SU-DHL-6 (cell line): ENCODE results near the gene NAV2.

Source experiments
- H2AFZ ChIP-seq: fragments of 200-600 bp; sonication (generic); 2 replicates; pipeline ENCODE4 v1.6.1; 2014; ENCODE audit warnings: low read depth, mild to moderate bottlenecking, moderate library complexity, mixed read lengths, antibody characterized with exemption, low read length; ENCODE audit not compliant: severe bottlenecking
- H3F3A ChIP-seq: fragments of 200-600 bp; shearing (Covaris generic); 2 replicates; pipeline ENCODE4 v1.6.0; 2016; ENCODE audit warnings: antibody characterized with exemption, mild to moderate bottlenecking; ENCODE audit not compliant: insufficient read depth
- H3K27ac ChIP-seq: fragments of 200-600 bp; sonication (generic); 2 replicates; pipeline ENCODE4 v1.5.1; 2016; ENCODE audit warnings: low read depth, mild to moderate bottlenecking, low read length, moderate library complexity, mixed read lengths
- H3K27me3 ChIP-seq: fragments of 200-600 bp; sonication (generic), shearing (Covaris generic); 2 replicates; pipeline ENCODE4 v1.6.0; 2014; ENCODE audit warnings: mild to moderate bottlenecking, low read length
- H3K36me3 ChIP-seq: fragments of 200-600 bp; sonication (generic); 2 replicates; pipeline ENCODE4 v1.6.1; 2014; ENCODE audit warnings: mild to moderate bottlenecking, low read length, mixed read lengths
- H3K4me2 ChIP-seq: fragments of 300-600, 200-600 bp; shearing (Covaris generic), sonication (generic); 2 replicates; pipeline ENCODE4 v1.6.0; 2014; ENCODE audit warnings: low read length, low read depth, mild to moderate bottlenecking; ENCODE audit not compliant: poor library complexity, severe bottlenecking
- H3K4me3 ChIP-seq: fragments of 200-600 bp; sonication (generic); 2 replicates; pipeline ENCODE4 v1.5.1; 2014; ENCODE audit warnings: antibody characterized with exemption, low read length, mild to moderate bottlenecking, mixed read lengths; ENCODE audit not compliant: insufficient read depth, poor library complexity, severe bottlenecking
- H3K79me2 ChIP-seq: fragments of 200-600 bp; sonication (generic); 2 replicates; pipeline ENCODE4 v1.6.1; 2014; ENCODE audit warnings: mild to moderate bottlenecking, low read length, moderate library complexity; ENCODE audit not compliant: insufficient read depth
- H3K9ac ChIP-seq: fragments of 200-600 bp; sonication (generic); 2 replicates; pipeline ENCODE4 v1.7.0; 2014; ENCODE audit warnings: mild to moderate bottlenecking, low read length
- H3K9me2 ChIP-seq: fragments of 200-600 bp; sonication (generic); replicated peaks from 2 replicates; pipeline ENCODE4 v1.6.1; 2014; ENCODE audit warnings: low read length; ENCODE audit not compliant: insufficient read depth
- H3K9me3 ChIP-seq: fragments of 200-600 bp; sonication (generic); 2 replicates; pipeline ENCODE4 v1.6.1; 2014; ENCODE audit warnings: low read length, mixed read lengths; ENCODE audit not compliant: insufficient read depth
- H4K20me1 ChIP-seq: fragments of 200-600 bp; sonication (generic); 2 replicates; pipeline ENCODE4 v1.6.1; 2014; ENCODE audit warnings: low read depth, mild to moderate bottlenecking, antibody characterized with exemption, low read length, moderate library complexity, mixed read lengths
- EZH2phosphoT487 ChIP-seq: fragments of 200-600 bp; sonication (generic), shearing (Covaris generic); conservative IDR thresholded peaks from 2 replicates; pipeline ENCODE4 v1.6.1; 2018; ENCODE audit warnings: mild to moderate bottlenecking, antibody characterized with exemption, low read length, moderate library complexity, mixed read lengths
- TF ChIP-seq, protein P1 (sequence below): fragments of 200-600 bp; sonication (generic); IDR thresholded peaks from one replicate; pipeline ENCODE4 v1.5.1; 2017; ENCODE audit warnings: antibody characterized with exemption, mild to moderate bottlenecking, low read length, moderate library complexity; ENCODE audit not compliant: insufficient read depth, poor library complexity, severe bottlenecking

NAV2 gene

DNA sequence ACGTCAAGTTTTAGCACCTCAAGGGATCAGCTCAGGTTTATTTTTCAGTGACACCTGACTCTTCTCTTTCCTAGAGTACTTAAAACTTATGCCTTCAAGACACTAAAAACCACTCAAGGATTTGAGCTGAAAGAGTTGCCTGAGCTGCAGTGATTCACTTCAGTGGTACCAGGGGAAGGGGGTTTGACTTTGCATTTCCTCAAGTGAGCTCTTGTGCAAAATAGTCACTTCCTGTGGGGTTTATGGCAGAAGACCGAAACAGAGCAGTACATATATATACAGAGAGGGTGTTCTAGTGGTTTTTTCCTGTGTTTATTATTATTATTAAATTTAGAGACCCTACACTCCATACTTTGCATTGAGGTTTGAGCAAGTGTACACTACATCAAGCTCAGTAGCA is 386.9 kb downstream of the NAV2 start:
- TF ChIP-seq, protein P1, sequence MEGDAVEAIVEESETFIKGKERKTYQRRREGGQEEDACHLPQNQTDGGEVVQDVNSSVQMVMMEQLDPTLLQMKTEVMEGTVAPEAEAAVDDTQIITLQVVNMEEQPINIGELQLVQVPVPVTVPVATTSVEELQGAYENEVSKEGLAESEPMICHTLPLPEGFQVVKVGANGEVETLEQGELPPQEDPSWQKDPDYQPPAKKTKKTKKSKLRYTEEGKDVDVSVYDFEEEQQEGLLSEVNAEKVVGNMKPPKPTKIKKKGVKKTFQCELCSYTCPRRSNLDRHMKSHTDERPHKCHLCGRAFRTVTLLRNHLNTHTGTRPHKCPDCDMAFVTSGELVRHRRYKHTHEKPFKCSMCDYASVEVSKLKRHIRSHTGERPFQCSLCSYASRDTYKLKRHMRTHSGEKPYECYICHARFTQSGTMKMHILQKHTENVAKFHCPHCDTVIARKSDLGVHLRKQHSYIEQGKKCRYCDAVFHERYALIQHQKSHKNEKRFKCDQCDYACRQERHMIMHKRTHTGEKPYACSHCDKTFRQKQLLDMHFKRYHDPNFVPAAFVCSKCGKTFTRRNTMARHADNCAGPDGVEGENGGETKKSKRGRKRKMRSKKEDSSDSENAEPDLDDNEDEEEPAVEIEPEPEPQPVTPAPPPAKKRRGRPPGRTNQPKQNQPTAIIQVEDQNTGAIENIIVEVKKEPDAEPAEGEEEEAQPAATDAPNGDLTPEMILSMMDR, result no peak
- TF ChIP-seq EZH2phosphoT487, result no peak
- no peaks in the 10 kb centered on the region for H3K9me3 ChIP-seq
- H3K27ac ChIP-seq, result no peak overlapping the region
- no peaks in the 10 kb centered on the region for H3K36me3 ChIP-seq
- H3K27me3 ChIP-seq, result no peaks in the 10 kb centered on the region
- H3F3A ChIP-seq, result no peaks in the 10 kb centered on the region
- no peak overlapping the region for H2AFZ ChIP-seq
- H3K4me3 ChIP-seq, result no peak overlapping the region
- H4K20me1 ChIP-seq, result no peaks in the 10 kb centered on the region
- H3K4me2 ChIP-seq, result no peak overlapping the region
- no peak overlapping the region for H3K9ac ChIP-seq
- no peaks in the 10 kb centered on the region for H3K9me2 ChIP-seq
- H3K79me2 ChIP-seq, result no peaks in the 10 kb centered on the region

DNA sequence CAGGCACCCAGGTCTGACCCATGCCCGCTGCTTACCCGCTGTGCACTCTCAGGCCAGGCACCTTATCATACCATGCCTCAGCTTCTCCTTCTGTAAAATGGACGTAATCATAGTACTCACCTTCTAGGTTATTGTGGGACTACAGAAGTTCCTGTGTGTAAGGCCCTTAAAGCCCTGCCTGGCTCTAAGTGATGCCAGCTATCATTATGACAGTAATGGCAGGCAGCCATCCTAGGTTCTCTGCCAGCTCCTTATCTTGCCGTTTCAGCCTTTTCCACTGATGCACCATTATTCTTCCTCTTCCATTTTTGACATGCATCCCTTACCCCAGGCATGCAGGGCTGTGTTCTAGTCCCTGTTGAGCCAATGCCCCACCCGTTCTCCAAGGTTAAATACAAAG is 389.8 kb downstream of the NAV2 start:
- Histone ChIP-seq H3K4me3 (no peak overlapping the region), H3K9ac (no peak overlapping the region), H3K27ac (no peak overlapping the region), H3F3A (no peaks in the 10 kb centered on the region), H3K9me2 (no peaks in the 10 kb centered on the region), H4K20me1 (no peaks in the 10 kb centered on the region), H3K79me2 (no peaks in the 10 kb centered on the region), H3K4me2 (no peak overlapping the region), H3K36me3 (no peaks in the 10 kb centered on the region), H2AFZ (no peak overlapping the region), H3K9me3 (no peaks in the 10 kb centered on the region), H3K27me3 (no peaks in the 10 kb centered on the region)
- no peak for TF ChIP-seq EZH2phosphoT487
- TF ChIP-seq, protein P1, result no peak

DNA sequence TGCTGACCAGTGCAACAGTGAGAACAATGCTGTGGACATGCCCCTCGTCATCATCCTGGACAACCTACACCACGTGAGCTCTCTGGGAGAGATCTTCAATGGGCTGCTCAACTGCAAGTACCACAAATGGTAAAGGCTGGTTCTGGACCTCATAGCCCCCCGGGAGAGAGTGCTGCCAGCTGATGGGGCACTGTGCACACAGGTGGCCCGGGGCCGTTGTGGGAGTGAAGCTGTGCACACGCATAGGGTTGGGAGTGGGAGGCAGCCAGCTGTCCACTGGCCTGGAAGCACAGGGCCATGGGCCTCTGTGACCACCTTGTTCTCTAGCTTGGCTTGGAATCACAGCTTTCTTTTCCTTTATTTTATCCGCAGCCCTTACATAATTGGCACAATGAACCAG is 390.6 kb downstream of the NAV2 start:
- Histone ChIP-seq H3K9me2 (no peaks in the 10 kb centered on the region), H3K27me3 (no peaks in the 10 kb centered on the region), H3K27ac (no peak overlapping the region), H3F3A (no peaks in the 10 kb centered on the region), H3K79me2 (no peaks in the 10 kb centered on the region), H3K4me3 (no peak overlapping the region), H3K9ac (no peak overlapping the region), H2AFZ (no peak overlapping the region), H3K36me3 (no peaks in the 10 kb centered on the region), H3K4me2 (no peak overlapping the region), H3K9me3 (no peaks in the 10 kb centered on the region), H4K20me1 (no peaks in the 10 kb centered on the region)
- TF ChIP-seq, protein P1, result no peak

DNA sequence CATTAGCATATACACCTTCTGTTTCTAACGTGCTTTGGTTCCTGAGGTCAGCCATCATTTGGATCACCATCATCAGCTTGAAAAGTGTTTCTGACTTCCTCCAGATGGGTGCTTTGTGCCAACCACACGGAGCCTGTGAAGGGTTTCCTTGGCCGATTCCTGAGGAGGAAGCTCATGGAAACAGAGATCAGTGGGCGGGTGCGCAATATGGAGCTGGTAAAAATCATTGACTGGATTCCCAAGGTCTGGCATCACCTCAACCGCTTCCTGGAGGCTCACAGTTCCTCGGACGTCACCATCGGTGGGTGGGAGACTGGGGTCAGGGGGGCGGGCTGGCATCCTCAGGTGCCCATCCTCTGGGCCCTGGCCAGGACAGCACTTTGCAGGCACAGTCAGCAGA is 392.8 kb downstream of the NAV2 start:
- Histone ChIP-seq H3K79me2 (no peaks in the 10 kb centered on the region), H3F3A (no peaks in the 10 kb centered on the region), H3K9ac (no peak overlapping the region), H3K4me3 (no peak overlapping the region), H3K36me3 (no peaks in the 10 kb centered on the region), H3K27ac (no peak overlapping the region), H2AFZ (no peak overlapping the region), H4K20me1 (no peaks in the 10 kb centered on the region), H3K9me2 (no peaks in the 10 kb centered on the region), H3K4me2 (no peak overlapping the region), H3K9me3 (no peaks in the 10 kb centered on the region), H3K27me3 (no peaks in the 10 kb centered on the region)
- TF ChIP-seq, protein P1, result no peak
- TF ChIP-seq EZH2phosphoT487, result no peak
